ENCODE results near the gene KIAA0319L.
"Not testable (repeated sequence)": the region's sequence is repeated elsewhere in the genome, so short reads cannot be mapped to it uniquely, and the experiment has no call there.

KIAA0319L gene

DNA sequence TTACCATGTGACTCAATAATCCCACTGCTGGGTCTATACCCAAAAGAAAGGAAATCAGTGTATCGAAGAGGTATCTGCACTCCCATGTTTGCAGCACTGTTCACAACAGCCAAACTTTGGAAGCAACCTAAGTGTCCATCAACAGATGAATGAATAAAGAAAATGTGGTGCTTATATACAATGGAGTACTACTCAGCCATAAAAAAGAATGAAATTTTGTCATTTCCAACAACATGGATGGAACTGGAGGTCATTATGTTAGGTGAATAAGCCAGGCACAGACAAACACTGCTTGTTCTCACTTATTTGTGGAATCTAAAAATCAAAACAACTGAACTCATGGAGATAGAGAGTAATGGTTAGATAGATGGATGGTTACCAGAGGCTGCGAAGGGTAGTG is 79.3 kb downstream of the KIAA0319L start:
- no peak for DNase-seq

DNA sequence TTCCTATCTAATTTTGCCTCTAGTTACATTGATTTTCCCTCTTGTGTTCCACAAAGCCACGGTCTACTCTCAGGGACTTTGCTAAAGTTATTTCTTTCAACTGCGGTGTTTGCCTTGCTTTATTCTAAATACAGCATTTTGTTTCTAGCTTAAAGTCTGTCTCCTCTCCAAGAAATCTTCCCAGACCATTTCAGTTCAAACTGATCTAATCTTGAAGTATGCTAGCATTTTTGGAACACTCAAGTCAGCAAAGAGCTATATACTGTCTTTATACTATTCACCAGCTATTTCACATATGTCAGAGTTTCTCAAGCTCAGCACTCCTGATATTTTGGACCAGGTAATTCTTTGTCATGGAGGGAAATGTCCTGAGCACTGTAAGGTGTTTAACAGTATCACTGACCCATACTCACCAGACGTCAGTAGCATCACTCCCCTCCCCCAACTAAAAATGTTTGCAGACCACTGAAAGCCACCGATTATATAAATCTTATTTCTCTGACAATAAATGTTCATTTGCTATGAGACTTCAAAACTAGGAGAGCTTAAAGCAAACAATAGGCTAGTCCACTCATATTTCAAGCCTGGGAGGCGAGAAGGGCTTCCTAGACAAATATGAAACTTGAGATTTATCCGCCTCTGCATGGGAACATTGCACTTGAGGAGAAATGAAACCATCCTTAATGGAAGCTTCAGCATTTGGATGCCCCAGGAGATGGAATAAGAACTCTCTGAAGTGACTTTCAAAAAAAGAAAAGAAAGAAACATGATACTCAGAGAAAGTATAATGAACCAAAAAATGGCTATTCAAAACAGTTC is 81.1 kb downstream of the KIAA0319L start:
- no peak for DNase-seq

DNA sequence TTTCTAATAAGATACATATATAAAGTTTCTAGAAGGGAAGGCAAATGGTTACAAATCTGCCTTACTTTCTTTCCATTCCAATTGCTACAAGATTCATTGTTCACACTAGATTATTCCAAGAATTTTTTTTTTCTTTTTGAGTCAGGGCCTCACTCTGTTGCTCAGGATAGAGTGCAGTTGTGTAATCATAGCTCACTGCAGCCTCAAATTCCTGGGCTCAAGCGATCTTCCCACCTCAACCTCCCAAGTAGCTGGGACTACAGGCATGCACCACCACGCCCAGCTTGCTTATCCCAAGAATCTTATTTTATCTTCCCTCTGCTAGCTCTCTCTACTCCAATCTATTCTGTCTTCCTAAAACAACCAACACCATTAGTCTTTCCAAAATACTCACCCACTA is 81.8 kb downstream of the KIAA0319L start:
- no peak for DNase-seq

DNA sequence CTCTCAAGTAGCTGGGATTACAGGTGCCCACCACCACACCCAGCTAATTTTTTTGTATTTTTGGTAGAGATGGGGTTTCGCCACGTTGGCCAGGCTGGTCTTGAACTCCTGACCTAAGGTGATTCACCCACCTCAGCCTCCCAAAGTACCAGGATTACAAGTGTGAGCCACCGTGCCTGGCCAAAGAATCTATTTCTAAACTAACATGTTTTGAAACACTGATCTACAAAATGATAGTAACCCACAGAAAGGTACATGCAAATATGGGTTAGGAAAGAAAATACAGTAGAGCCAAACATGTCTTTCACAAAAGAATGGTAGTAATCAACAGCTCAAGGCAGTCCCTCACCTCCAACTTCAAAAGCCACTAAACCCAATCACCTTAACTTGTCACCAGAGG is 84.0 kb downstream of the KIAA0319L start:
- DNase-seq = not testable (repeated sequence)

DNA sequence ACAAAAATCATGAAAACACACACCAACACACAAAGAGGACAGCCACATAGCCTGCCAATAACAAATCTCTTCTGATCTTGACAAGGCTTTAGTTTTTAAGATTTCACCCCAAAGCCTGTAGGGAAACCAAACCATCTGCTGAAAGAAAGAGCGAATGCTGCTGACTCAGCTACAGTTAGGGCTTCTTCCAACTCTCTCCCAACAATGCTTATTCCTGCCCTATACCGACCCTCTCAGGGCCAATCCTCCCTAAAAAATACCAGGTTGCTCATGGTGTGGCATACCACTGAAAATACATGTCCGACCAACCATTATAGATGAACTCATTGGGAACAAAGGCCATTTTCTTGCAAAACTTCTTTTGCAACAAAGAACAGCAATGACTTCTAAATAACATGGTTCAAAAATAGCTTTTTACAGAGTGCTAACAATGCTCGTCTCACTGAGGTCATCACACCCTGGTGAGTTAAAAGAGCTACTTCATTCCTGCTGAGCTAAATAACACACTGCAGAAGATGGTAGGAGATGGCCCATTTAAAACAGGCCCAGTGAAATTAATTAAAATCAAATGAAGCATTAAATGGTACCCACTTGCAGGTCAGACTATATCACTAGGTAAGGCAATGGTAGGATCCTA is 86.1 kb downstream of the KIAA0319L start:
- no peak for DNase-seq

DNA sequence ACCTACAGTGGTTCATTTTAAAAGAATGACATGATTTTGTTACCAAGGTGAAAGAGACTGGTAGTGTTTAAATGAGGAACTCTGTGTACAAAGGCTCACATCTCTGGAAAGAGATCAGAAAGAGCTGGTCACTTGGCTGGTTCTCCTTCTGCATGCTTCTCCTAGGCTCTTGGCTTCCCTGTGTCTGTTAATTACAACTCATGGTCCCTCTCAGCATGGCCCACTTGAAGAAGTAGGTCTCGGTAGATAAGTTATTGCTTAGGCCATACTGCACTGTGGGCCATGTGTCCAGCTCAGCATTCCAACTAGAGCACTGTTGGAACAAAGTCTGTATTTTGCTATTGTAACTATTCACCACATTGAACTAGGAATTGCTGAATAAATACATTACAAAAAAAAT is 91.1 kb downstream of the KIAA0319L start:
- no peak for DNase-seq

DNA sequence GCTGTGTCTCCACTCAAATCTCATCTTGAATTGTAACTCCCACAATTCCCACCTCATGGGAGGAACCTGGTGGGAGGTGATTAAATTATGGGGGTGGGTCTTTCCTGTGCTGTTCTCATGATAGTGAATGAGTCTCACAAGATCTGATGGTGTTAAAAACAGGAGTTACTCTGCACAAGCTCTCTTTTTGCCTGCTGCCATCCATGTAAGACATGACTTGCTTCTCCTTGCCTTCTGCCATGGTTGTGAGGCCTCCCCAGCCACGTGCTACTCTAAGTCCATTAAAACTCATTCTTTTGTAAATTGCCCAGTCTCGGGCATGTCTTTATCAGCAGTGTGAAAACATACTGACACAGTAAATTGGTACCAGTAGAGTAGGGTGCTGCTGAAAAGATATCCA is 93.5 kb downstream of the KIAA0319L start:
- not testable (repeated sequence) for DNase-seq

DNA sequence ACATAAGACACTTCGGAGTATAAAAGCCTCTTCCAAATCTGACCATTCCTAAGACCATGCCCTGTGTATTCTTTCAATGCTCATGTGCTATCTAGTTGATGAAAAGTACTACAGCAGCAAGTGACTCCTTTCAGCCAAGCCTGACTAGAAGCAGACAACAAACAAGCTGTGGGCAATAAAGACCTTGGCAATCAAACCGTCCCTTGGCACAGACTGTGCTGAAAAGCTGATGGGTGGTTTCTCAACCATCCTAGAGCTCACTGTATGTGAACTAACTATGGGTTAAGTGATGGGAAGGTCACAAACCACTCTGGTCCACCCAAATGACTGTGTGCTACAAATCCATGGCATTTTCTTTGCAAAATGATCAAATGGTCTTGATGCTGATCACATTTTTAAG is 94.0 kb downstream of the KIAA0319L start:
- DNase-seq = no peak

DNA sequence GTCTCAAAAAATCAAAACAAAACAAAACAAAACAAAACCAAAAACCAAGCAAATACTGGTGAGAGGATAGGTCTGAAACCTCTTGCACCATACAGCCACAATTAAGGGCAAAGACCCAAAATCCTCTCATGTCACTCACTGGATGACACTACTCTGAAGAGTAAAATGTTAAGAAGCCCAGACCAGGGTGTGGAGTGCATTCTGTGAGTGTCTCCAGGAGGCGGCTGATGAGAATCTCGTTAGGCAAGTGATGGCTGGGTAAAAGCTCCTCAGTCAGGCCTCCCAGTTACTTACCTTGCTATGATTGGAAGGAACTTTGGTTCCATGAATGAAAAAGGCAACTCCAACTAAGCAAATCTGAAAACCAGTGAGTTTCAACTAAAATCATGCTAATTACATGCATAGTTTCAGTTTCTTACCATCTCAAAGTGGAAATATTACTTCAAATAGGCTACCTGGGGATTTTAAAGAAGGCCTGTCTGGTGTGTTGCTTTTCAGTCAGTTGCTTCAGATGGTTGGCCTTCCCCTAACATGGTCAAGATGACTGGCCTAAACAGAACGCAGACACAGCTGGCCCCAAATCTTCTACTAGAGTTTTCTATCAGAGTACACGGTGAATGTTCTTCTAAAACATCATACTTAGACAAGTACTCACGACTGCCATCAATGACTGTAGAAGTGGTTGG is 95.1 kb downstream of the KIAA0319L start:
- no peak for DNase-seq

DNA sequence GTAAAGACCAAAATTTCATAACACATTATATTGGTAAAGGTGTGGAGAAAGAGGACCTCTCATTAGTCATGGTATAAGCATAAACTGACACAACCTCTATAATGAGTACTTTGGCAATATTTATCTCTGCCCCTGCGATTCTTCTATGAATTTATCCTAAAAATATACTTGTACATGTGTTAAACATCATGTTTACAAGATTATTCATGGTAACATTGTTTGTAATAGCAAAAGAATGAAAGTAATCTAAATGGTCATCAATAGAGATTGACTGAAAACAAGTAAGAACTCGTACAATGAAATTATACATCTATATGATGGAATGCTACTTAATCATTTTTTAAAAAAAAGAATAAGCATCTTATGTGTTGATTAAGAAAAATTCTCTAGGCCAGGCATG is 96.4 kb downstream of the KIAA0319L start:
- DNase-seq = no peak

DNA sequence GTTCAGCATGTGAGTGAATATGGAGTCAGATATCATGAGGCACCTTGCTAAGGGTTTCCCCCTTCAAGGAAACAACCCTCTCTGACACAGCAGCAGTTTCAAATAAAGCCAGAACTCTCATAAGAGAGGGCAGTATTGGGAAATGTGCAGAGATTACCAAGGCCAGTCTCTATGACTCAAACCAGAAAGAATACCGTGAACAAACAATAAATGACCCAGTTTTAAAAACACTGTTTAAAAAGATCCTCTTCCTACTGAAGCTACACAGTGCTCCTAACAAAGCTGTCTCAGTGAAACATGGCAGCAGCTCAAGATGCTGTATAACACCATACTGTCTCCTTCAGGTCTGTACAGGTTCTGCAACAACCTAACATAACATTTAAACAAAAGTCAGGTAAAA is 102.6 kb downstream of the KIAA0319L start:
- DNase-seq = no peak

DNA sequence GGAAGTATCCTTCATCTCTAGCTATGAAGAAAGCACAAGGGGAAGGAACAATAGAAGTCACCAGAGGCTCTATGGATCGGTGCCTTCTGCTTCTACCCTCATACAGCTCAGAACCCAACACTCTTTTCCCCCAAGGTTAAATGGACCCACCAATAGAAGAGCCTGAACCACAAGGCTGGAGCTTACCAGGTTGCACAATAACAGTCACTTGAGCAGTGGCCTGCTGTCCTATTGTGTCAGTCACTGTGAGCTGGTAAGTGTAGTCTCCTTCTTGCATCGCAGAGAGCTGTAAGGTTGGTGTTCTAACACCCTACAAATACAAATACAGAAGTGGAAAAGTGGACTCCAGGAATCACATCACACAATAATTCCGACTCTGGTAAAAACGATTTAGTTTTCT is 103.0 kb downstream of the KIAA0319L start:
- no peak for DNase-seq

DNA sequence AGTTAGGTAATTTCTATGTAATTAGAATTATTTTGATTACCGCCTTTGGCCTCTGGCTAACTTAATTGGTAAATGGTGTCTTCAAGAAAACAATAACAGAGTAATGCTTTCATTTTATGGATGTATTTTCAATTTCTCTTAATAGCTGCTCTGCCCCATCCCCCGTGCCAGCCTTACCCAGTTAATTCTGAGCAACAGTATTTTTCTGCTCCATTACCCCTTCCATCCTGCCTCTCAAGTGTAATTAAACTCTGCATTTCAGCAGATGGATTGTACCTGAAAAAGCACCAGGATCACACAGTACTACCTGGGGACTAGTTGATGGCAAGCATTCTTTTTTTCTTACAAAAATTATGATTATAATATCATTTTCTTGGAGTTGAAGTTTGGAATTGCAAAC is 104.2 kb downstream of the KIAA0319L start:
- no peak for DNase-seq

DNA sequence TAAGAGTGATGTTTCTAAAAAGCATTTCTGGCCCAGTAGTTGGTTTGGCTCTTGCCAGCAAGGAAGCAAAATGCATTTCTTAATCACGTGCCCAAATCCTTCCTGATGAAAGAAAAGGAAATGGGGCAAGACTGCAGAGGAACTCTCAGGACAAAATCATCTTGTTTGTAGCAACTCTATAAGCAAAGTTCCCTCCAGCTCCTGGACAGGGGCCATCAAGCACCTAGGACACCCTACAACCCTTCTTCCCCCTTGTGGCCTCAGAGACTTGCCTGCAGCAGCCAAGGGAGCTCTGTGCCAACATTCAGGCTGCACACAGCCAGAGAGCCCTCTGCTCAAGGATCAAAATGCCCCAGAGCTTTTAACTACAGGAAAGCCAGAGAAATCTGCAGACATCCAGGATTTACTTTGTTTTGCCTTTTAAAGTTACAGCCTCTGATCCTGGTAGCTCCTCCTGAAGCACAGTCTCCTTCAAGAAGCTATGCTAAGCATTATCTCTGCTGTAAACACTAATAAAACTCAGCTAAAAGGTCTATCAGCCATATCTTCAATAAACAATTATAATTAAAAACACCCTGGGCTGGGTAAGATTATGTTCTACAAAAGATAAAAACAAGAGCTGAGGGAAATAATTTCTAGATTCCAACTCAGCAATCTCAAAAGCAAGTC is 105.0 kb downstream of the KIAA0319L start:
- no peak for DNase-seq

DNA sequence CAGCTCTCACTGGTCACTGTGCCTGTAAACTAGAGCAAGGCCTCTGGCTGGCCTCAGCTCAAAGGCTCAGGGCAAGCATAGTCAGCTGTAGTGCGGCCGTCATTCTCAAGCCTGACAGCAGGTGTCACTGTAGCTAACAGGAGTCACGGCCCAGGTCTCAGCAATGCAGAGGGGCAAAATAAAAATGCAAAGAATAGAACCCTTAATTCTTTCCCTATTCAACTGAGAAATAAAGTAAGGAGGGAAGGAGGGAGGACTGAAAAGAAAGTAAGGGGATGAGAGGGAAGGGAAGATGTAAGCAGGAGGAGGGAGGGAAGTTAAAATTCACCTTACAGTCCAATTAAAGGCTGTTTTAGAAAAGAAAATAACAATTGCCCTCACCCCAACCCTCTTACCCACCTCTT is 106.1 kb downstream of the KIAA0319L start:
- peak in 1 of 2 experiments; percentile 35 for DNase-seq

DNA sequence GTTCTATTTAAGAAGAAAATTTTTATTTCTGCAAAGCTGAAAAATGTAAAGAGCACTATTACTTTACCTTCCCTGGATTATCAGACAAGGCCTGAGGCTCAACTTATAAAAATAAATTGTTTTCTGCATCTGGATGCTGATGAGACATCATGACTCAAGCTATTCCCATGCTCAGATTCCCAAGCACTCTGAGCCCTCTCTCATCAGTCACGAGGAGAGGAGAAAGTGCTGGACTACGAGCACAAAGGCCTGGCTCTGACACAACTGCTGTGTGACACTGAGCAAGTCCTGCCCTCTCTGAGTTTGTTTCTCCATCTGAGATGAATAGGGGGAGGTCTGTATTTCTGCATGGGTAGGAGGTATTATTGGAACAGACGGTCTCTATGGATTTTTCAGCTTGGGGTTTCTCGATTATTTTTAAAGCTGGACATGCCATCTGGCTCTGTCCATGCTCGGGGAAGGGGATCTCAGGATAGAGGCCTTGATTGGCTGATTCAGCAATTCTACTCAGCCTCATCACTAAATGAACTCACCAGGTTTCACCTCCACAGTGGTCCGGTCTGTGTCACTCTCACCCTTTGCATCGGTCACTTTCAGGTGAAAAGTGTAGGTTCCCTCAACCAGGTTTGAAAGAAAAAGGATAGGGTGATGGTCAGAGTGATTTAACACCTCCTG is 107.7 kb downstream of the KIAA0319L start:
- no peak for DNase-seq

DNA sequence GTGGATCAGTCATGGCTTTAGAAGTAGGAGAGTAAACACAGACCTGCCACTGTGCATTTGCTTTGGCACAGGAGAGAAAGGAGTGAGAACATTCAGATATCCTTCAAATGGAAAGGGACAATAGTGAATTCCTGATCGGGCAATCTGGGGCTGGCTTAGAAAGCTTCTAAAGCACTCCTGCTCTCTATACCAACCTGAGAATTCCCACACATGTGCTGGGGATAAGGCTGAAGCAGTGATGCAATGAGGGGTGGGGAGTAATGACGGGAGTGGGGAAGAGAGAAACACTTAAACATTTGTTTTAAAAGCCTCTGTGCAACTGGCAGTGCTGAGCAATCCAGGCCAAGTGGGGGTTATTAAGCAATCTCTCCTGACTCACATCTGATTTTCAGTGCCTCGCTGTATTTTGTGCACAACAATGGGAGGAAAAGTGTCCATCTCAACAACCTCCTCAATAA is 108.8 kb downstream of the KIAA0319L start:
- DNase-seq = no peak

DNA sequence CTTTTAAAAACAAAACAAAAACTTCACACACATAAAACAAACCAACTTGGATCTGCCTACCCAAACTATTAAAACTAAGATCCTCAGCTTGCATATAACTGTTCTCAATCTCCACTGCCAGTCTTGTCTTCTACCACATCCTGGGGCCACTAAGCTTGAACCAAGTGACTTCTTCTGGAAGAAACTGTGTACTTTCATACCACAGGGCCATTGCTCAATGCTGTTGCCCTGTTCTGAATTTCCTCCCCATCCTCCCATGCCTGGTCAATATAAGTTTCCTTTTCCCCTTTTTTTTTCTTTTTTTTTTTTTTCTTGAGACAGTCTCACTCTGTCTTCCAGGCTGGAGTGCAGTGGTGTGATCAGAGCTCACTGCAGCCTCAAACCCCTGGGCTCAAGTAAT is 109.9 kb downstream of the KIAA0319L start:
- DNase-seq = no peak

DNA sequence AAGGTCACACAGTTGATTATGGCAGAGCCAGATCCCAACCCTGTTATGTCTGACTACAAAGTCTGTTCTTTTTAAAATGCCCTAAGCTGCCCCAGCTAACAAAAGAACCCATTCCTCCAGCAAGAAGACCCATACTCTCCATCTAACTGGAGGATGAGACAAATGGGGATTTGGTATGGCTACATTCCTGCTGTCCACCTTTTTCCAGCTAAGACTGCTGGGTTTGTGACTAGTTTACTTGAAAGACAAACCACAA is 112.8 kb downstream of the KIAA0319L start:
- no peak for DNase-seq

DNA sequence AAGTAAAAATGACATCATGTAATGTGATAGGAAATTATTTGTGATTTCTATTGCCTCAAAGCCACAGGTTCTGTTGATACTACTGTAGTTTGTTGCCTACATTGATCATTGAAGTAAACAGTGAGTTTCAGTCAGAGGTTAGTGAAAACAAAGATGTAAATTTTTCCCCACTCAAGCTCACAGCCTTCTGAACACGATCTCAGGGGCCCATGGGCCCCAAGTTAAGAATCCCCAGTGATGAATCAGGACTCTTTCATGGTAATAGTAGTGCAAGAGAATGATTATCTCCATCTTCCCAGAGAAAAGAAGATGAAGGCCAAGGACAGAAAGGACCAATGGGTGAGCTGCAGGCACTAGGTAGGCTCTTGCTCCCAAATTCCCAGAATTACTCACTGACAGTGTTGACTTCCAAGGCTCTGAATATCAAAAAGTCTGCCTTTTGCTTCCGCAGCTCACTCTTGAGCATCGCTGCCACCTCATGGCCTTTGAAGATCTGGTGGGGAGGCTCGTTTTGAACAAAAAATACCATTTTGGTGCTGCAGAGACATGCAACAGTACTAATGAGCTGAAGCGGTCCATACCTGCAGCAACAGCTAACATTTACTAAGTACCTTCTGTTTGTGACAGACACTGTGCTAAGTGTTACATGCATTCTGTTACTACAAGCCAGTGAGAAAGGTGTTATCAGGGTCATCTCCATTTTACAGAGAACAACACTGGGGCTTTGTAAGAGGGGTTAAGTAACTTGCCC is 113.3 kb downstream of the KIAA0319L start:
- no peak for DNase-seq

DNA sequence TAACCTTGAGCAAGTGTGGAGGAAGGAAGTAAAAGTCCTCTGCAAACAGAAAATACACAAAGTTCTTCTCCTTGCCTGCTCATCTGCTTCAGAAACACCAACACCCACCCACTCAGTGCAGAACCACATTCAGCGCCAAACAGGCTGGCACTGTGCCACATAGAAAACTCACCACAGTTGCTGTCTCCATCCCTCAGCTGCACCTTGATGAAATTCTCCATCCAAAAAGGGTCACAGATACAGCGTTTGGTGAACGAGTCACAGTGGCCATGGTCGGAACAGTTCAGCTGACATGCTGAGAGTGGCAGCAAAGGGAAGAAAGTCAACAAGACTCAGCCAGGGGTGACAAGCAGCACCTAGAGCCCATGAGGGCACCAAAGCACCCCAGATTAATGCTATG is 114.5 kb downstream of the KIAA0319L start:
- DNase-seq = no peak

DNA sequence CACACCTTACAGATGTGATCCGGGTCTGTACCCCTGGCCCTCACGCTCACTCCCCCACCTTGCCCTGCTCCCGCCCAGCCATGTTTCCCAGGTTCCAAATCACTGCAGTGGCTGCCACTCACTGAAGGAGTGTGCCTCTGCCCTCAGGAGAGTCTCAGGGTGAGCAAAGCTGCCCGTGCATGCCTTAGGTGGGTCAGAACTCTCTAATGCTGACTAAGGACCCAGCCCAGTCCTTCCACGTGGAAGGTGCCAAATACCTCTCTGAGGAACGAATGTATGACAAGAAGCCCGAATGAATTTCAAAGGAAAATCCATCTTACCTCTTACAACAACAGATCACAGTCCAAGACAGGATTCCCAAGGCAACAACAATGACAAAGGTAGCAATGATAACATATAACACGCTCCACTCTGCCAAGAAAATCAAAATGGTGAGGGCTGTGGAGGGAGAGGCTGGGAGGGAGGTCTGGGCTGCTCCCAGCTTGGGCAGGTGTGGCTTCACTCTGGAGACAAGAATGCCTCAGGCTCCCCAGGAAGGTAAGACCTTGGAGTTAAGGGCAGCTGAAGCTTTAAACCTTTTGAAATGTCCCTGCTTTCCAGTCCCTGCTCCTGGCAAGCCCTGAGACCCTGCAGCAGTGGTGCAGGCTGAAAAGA is 115.2 kb downstream of the KIAA0319L start:
- DNase-seq = no peak

Measured in SW 1271 (cell line).